ENCODE data around the gene TIMMDC1.

DNA sequence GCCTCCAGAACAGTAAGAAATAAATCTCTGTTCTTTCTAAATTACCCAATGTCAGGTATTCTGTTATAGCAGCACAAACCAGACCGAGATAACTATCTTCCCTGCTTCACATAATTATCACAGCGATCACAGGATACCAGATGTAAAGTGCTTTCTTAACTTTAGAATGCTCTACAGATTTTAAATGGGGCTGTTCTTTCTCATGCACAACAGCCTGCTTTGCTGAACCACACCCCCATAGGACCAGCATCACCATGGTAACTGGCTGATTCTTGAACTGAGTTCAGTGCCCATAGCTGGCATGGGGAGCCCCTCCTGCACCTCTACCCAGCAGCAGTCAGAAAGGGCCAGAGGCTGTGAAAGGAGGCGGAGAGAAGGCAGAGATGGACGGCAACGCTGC, 53.3 kb downstream of the TIMMDC1 start:
- TF ChIP-seq POLR2A (IDR thresholded peaks at IDR 0.05) = no peak
- TF ChIP-seq, protein P1, sequence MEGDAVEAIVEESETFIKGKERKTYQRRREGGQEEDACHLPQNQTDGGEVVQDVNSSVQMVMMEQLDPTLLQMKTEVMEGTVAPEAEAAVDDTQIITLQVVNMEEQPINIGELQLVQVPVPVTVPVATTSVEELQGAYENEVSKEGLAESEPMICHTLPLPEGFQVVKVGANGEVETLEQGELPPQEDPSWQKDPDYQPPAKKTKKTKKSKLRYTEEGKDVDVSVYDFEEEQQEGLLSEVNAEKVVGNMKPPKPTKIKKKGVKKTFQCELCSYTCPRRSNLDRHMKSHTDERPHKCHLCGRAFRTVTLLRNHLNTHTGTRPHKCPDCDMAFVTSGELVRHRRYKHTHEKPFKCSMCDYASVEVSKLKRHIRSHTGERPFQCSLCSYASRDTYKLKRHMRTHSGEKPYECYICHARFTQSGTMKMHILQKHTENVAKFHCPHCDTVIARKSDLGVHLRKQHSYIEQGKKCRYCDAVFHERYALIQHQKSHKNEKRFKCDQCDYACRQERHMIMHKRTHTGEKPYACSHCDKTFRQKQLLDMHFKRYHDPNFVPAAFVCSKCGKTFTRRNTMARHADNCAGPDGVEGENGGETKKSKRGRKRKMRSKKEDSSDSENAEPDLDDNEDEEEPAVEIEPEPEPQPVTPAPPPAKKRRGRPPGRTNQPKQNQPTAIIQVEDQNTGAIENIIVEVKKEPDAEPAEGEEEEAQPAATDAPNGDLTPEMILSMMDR (IDR thresholded peaks at IDR 0.05) = no peak
